ENCODE measurements around the gene PPIL4. TPM values are rescaled to one million over a fixed set of nuclear protein-coding genes. Genes with fewer than 3 reads are reported as not detected.

PPIL4 gene
- total and polyA plus RNA-seq, 10 of the 15 experiments (the other 5 are each of a cell fraction or from before 2014, with no cell fraction given) = 8.0 to 28.4 (median 24.3) TPM

DNA sequence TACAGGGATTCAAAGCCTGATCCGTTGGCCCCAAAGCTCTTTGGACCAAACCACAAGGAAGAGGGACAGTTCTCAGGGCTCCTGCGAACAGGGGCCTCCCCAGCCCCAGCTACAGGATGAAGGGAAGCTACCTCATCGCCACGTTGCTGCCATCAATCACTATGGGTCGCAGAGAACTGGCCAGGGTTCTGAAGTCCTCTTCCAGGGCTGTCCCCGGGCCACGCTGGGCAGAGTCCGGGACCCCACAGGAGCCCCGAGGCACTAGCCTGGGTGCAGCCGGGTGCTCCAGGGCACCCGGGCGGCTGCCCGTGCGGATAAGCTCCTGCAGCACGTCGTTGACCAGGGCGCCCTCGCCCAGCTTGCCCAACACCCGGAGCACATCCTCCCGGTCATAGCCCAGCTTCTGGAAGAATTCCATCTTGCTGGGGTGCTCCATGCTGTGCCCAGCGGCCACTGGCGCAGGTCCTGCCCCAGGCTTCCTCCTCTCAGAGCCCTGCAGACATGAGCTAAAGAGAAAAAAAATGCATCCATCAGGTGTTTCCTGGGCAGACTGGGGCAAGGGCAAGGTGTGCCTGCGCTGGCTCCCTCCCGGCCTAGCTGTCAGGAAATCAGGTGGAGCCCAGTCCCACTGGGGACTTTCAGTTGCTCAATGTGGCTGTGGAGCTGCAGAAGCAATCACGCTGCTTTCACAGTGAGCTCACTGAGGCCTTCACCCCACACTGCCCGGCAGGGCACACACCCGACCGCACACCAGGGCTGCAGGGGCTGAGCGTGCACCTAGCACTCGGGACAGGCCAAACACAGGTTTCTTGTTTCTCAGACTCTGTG, 71.5 kb downstream of the PPIL4 start (continued):
- TF ChIP-seq, protein P1, sequence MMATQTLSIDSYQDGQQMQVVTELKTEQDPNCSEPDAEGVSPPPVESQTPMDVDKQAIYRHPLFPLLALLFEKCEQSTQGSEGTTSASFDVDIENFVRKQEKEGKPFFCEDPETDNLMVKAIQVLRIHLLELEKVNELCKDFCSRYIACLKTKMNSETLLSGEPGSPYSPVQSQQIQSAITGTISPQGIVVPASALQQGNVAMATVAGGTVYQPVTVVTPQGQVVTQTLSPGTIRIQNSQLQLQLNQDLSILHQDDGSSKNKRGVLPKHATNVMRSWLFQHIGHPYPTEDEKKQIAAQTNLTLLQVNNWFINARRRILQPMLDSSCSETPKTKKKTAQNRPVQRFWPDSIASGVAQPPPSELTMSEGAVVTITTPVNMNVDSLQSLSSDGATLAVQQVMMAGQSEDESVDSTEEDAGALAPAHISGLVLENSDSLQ (IDR thresholded peaks at IDR 0.05) = peak; percentile 62

DNA sequence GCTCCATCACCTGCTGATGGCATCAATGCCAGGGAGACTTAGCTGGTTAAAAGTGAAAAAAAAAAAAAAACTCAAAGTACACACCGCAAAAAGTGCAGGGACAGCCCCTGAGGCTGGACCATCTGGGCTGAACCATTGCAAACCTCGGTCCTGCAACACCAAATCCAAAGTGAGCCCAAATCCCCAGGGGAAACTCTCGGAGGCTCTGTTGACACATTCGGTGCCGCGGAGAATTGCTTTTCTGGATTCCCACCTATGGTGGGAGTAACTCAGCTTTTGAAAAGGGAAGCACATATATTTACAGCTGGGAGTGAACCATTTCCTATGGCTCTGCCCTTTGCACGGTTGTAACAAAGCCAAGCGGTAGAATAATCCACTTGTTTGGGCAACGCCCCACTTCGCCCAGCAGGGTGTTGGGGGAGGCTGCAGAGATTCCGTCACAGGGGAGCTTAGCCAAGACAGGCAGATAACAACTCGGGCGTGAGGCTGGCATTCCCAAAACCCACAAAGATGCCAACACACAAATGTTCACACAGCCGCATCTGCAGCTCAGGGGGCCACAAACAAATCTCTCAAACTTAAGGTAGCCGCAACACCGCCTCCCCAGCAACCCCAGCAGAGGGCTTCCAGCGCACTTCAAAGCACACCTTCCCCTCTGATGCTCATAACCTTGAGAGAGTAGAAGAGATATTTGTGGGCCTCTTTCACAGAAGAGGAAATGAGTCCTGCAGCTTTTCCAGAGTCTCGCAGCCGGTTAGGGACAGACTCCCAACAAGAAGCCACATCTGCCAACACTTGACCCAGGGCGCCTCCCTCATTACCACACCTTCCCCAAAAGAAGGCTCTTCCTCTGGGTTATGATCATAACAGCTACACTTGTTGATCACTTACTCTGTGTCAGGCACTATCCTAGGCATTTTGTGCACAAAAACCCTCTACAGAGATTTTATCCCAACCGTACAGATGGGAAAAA, 72.5 kb downstream of the PPIL4 start:
- Histone ChIP-seq H3K36me3 (ENCODE audit: control insufficient read depth in 2 of 2, insufficient read depth in 2 of 2, low read length in 1 of 2) (peaks cover 14 to 17% of the 10 kb centered on the region in 2 experiments; a peak in 3 of 4 replicates), H2AFZ (ENCODE audit: control insufficient read depth, low read depth, low read length) (no peak overlapping the region), H4K20me1 (ENCODE audit: control insufficient read depth, insufficient read depth) (0 out of 2 replicates have a peak, but pooled peaks cover 6% of the 10 kb centered on the region), H3K9ac (ENCODE audit: control insufficient read depth, insufficient read depth, low read length) (peak overlapping the region; percentile 41; the same call in 1 of the 2 replicates), H3K4me2 (ENCODE audit: control insufficient read depth, insufficient read depth) (peak overlapping the region; percentile 70), H3K27me3 (replicated peaks in 1 of 2; ENCODE audit: control insufficient read depth in 2 of 2, insufficient read depth in 2 of 2, low read length in 1 of 2) (no peaks in the 10 kb centered on the region), H3K9me3 (replicated peaks; ENCODE audit: control insufficient read depth, insufficient read depth, low read length) (no peaks in the 10 kb centered on the region), H3K4me1 (ENCODE audit: control insufficient read depth, insufficient read depth, low read length) (peaks cover 63% of the 10 kb centered on the region), H3K27ac (ENCODE audit: control insufficient read depth, insufficient read depth) (peak overlapping the region; percentile 29), H3K79me2 (ENCODE audit: control insufficient read depth, insufficient read depth, low read length) (peaks cover 77% of the 10 kb centered on the region), H3K4me3 (peak overlapping the region; percentile 44; the same call in 1 of the 2 replicates)
- ATAC-seq (peak; percentile 24), FAIRE-seq (no peak), DNase-seq (ENCODE audit: low read depth, low spot score) (no peak)
- BruUV-seq (replicated peaks) = no TSS peak
- CTCF ChIA-PET = interaction anchor here (0.6 to 2.7 kb wide), 12 partner anchors 16 to 445 kb away, joined by 3 to 26 read pairs (median 4); partner anchors contain the start of gene PPIL4
- intact Hi-C loops (cut with micrococcal nuclease; ENCODE audit: unreplicated experiment) (loop anchor here (2.0 kb wide), 1 partner anchor 43 kb away; no protein-coding TSS in a partner anchor), in situ Hi-C loops (cut with MboI) (no loop called here)
- SMC1A ChIA-PET (ENCODE audit: uncharacterized antibody, unreplicated experiment) = interaction anchor here (0.7 to 4.0 kb wide), 17 partner anchors 21 to 444 kb away, joined by 3 to 42 read pairs (median 3); no protein-coding TSS in a partner anchor
- RAD21 ChIA-PET (ENCODE audit: unreplicated experiment) = interaction anchor here (0.7 to 3.5 kb wide), 15 partner anchors 8 to 445 kb away, joined by 3 to 28 read pairs (median 5); partner anchors contain the start of gene TAB2
- POLR2A ChIA-PET = interaction anchor here (0.6 to 2.8 kb wide), 9 partner anchors 9 to 445 kb away, joined by 3 to 6 read pairs (median 4); no protein-coding TSS in a partner anchor
- WGBS (ENCODE audit: insufficient coverage, insufficient replicate concordance, low lambda C conversion rate, missing lambda C conversion rate) = 20% methylated on average over 21 of the region's 21 CpGs
- no peak for TF ChIP-seq MTA2 (IDR thresholded peaks at IDR 0.05; ENCODE audit: low read depth)
- no peak; the same call in 1 of the 2 replicates for TF ChIP-seq NFIC (IDR thresholded peaks at IDR 0.05; ENCODE audit: low read depth, low read length)
- peak; percentile 51 for TF ChIP-seq IKZF1 (conservative IDR thresholded peaks at IDR 0.05)
- TF ChIP-seq MXI1 (IDR thresholded peaks at IDR 0.05; ENCODE audit: low read depth, low read length) = no peak
- 0 out of 2 replicates have a peak, but pooled peaks have one; percentile 21 for TF ChIP-seq SREBF1 (IDR thresholded peaks at IDR 0.05; ENCODE audit: low read length)
- TF ChIP-seq NR2C2 (IDR thresholded peaks at IDR 0.05; ENCODE audit: borderline replicate concordance, control insufficient read depth, insufficient read length, low read depth) = no peak
- TF ChIP-seq TAF1 (IDR thresholded peaks at IDR 0.05; ENCODE audit: borderline replicate concordance, low read depth, low read length) = no peak
- TF ChIP-seq BRCA1 (IDR thresholded peaks at IDR 0.05; ENCODE audit: low read depth, low read length) = no peak
- TF ChIP-seq SIN3A (IDR thresholded peaks at IDR 0.05; ENCODE audit: low read depth, low read length) = no peak
- TF ChIP-seq, protein P2, sequence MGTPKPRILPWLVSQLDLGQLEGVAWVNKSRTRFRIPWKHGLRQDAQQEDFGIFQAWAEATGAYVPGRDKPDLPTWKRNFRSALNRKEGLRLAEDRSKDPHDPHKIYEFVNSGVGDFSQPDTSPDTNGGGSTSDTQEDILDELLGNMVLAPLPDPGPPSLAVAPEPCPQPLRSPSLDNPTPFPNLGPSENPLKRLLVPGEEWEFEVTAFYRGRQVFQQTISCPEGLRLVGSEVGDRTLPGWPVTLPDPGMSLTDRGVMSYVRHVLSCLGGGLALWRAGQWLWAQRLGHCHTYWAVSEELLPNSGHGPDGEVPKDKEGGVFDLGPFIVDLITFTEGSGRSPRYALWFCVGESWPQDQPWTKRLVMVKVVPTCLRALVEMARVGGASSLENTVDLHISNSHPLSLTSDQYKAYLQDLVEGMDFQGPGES (IDR thresholded peaks at IDR 0.05) = no peak
- TF ChIP-seq, protein P3, sequence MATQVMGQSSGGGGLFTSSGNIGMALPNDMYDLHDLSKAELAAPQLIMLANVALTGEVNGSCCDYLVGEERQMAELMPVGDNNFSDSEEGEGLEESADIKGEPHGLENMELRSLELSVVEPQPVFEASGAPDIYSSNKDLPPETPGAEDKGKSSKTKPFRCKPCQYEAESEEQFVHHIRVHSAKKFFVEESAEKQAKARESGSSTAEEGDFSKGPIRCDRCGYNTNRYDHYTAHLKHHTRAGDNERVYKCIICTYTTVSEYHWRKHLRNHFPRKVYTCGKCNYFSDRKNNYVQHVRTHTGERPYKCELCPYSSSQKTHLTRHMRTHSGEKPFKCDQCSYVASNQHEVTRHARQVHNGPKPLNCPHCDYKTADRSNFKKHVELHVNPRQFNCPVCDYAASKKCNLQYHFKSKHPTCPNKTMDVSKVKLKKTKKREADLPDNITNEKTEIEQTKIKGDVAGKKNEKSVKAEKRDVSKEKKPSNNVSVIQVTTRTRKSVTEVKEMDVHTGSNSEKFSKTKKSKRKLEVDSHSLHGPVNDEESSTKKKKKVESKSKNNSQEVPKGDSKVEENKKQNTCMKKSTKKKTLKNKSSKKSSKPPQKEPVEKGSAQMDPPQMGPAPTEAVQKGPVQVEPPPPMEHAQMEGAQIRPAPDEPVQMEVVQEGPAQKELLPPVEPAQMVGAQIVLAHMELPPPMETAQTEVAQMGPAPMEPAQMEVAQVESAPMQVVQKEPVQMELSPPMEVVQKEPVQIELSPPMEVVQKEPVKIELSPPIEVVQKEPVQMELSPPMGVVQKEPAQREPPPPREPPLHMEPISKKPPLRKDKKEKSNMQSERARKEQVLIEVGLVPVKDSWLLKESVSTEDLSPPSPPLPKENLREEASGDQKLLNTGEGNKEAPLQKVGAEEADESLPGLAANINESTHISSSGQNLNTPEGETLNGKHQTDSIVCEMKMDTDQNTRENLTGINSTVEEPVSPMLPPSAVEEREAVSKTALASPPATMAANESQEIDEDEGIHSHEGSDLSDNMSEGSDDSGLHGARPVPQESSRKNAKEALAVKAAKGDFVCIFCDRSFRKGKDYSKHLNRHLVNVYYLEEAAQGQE (IDR thresholded peaks at IDR 0.05; ENCODE audit: low read depth, low read length) = no peak
- TF ChIP-seq SREBF2 (IDR thresholded peaks at IDR 0.05; ENCODE audit: low read length) = no peak
